Mesendoderm (in vitro differentiated cells): Measurements from ENCODE around the gene DZANK1.
"Not testable (repeated sequence)": the region's sequence is repeated elsewhere in the genome, so short reads cannot be mapped to it uniquely, and the experiment has no call there.

Experiments used
- DNase-seq: peaks from one replicate; pipeline ENCODE4 v3.0.0; 2013
- H2AK5ac ChIP-seq: 2 replicates; pipeline ENCODE4 v1.6.1; 2013; ENCODE audit warnings: low read length, inconsistent platforms
- H2BK120ac ChIP-seq: 2 replicates; pipeline ENCODE4 v1.6.1; 2013; ENCODE audit warnings: low read depth, mild to moderate bottlenecking, low read length, moderate library complexity, mixed read lengths
- H2BK15ac ChIP-seq: replicated peaks from 2 replicates; pipeline ENCODE4 v1.6.1; 2013; ENCODE audit warnings: low read depth, mild to moderate bottlenecking, moderate library complexity
- H2BK5ac ChIP-seq: 2 replicates; pipeline ENCODE4 v1.6.1; 2013; ENCODE audit warnings: low read length, inconsistent platforms
- H3K18ac ChIP-seq: 2 replicates; pipeline ENCODE4 v1.6.1; 2013; ENCODE audit warnings: mild to moderate bottlenecking, low read length, mixed read lengths
- H3K23ac ChIP-seq: one replicate; pipeline ENCODE4 v1.6.1; 2013; ENCODE audit warnings: low read length
- H3K27ac ChIP-seq: 2 replicates; pipeline ENCODE4 v1.5.1; 2013; ENCODE audit warnings: low read depth, mild to moderate bottlenecking, inconsistent platforms, low read length, moderate library complexity
- H3K27me3 ChIP-seq: 2 replicates; pipeline ENCODE4 v1.6.1; 2013; ENCODE audit warnings: low read length, control low read depth, mild to moderate bottlenecking, inconsistent platforms; ENCODE audit not compliant: insufficient read depth, poor library complexity
- H3K36me3 ChIP-seq: 2 replicates; pipeline ENCODE4 v1.6.1; 2013; ENCODE audit warnings: low read length, inconsistent platforms; ENCODE audit not compliant: control insufficient read depth, insufficient read depth
- H3K4ac ChIP-seq: one replicate; pipeline ENCODE4 v1.6.1; 2013; ENCODE audit warnings: low read depth, mild to moderate bottlenecking, low read length, moderate library complexity
- H3K4me1 ChIP-seq: 2 replicates; pipeline ENCODE4 v1.6.1; 2013; ENCODE audit warnings: low read depth, low read length, inconsistent platforms; ENCODE audit not compliant: control insufficient read depth
- H3K4me2 ChIP-seq: 2 replicates; pipeline ENCODE4 v1.6.1; 2013; ENCODE audit warnings: low read length
- H3K4me3 ChIP-seq: 2 replicates; pipeline ENCODE4 v1.5.1; 2013; ENCODE audit warnings: mild to moderate bottlenecking, low read length
- H3K56ac ChIP-seq: one replicate; pipeline ENCODE4 v1.6.1; 2013; ENCODE audit warnings: low read length
- H3K79me1 ChIP-seq: 2 replicates; pipeline ENCODE4 v1.6.1; 2013; ENCODE audit warnings: low read length, inconsistent platforms
- H3K79me2 ChIP-seq: 2 replicates; pipeline ENCODE4 v1.6.1; 2013; ENCODE audit warnings: mild to moderate bottlenecking, low read length; ENCODE audit not compliant: control insufficient read depth, insufficient read depth
- H3K9ac ChIP-seq: 2 replicates; pipeline ENCODE4 v1.6.1; 2013; ENCODE audit warnings: low read length, inconsistent platforms
- H4K5ac ChIP-seq: one replicate; pipeline ENCODE4 v1.6.1; 2013; ENCODE audit warnings: low read length
- H4K8ac ChIP-seq: one replicate; pipeline ENCODE4 v1.6.1; 2013; ENCODE audit warnings: low read depth, mild to moderate bottlenecking, control low read depth, low read length, moderate library complexity
- WGBS: extraction: QIAGEN DNeasy Blood & Tissue Kit; methylation state at CpG from one replicate; pipeline ENCODE4 v1.1.7; 2013; ENCODE audit warnings: low lambda C conversion rate, missing lambda C conversion rate; ENCODE audit not compliant: insufficient coverage; ENCODE audit errors: extremely low coverage; 5-methylcytosine and 5-hydroxymethylcytosine counted together

The DZANK1 gene

DNA sequence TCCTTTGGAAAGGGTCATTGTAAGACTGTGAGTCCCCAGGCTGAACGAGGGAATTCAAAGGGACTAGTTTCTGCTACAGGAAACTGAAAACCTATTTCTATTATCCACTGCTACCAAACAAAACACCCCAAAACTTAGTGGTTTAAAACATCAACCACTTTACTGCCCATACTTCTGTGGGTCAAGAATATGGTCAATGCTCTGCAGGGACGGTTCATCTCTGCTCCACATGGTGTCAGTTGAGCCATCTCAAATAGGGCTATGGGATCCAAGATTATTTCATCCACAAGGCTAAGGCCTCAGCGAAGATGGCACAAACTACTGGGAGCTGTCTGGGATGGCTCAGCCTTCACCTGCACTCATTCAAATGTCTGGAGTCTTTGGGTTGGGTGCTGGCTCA, 65.5 kb downstream of the DZANK1 start:
- Histone ChIP-seq H2AK5ac (no peak overlapping the region), H3K27ac (no peak overlapping the region), H2BK15ac (no peak overlapping the region), H3K9ac (no peak overlapping the region), H3K36me3 (no peaks in the 10 kb centered on the region), H3K56ac (no peak overlapping the region), H3K4ac (no peak overlapping the region), H3K27me3 (no peaks in the 10 kb centered on the region), H3K4me2 (no peak overlapping the region), H3K4me1 (no peaks in the 10 kb centered on the region), H3K4me3 (no peak overlapping the region), H3K79me2 (no peaks in the 10 kb centered on the region), H3K79me1 (no peaks in the 10 kb centered on the region), H2BK5ac (no peak overlapping the region), H4K8ac (no peak overlapping the region), H2BK120ac (no peak overlapping the region), H3K23ac (no peak overlapping the region), H4K5ac (no peak overlapping the region), H3K18ac (no peak overlapping the region)
- no peak for DNase-seq
- WGBS, result no CpG with 5 or more reads among the region's 3 CpGs

- H2BK5ac ChIP-seq, result no peak overlapping the region
- no peak overlapping the region for H2AK5ac ChIP-seq
- H4K5ac ChIP-seq, result no peak overlapping the region
- H3K4me1 ChIP-seq, result no peaks in the 10 kb centered on the region
- no peak overlapping the region for H3K9ac ChIP-seq
- H3K4ac ChIP-seq, result no peak overlapping the region
- H3K79me2 ChIP-seq, result no peaks in the 10 kb centered on the region
- no peak overlapping the region for H3K18ac ChIP-seq
- no peak overlapping the region for H2BK15ac ChIP-seq
- DNase-seq, result no peak
- no peak overlapping the region for H3K4me3 ChIP-seq
- no peak overlapping the region for H3K27ac ChIP-seq
- H3K27me3 ChIP-seq, result no peaks in the 10 kb centered on the region
- H3K56ac ChIP-seq, result no peak overlapping the region
- no peak overlapping the region for H3K23ac ChIP-seq
- H4K8ac ChIP-seq, result no peak overlapping the region
- no peak overlapping the region for H3K4me2 ChIP-seq
- WGBS, result no CpG with 5 or more reads among the region's 2 CpGs
- H3K79me1 ChIP-seq, result no peaks in the 10 kb centered on the region
- no peaks in the 10 kb centered on the region for H3K36me3 ChIP-seq
- no peak overlapping the region for H2BK120ac ChIP-seq
These were observed 66.4 kb downstream of the DZANK1 start for GRCh38 chr20:18400460-18400859.

GRCh38 chr20:18398713-18399112, 68.1 kb downstream of the DZANK1 start:
- H2BK5ac ChIP-seq, result not testable (repeated sequence)

GRCh38 chr20:18397030-18397429, 69.8 kb downstream of the DZANK1 start:
- Histone ChIP-seq H3K27me3 (no peaks in the 10 kb centered on the region), H2BK15ac (no peak overlapping the region), H4K5ac (no peak overlapping the region), H3K36me3 (no peaks in the 10 kb centered on the region), H3K4ac (no peak overlapping the region), H3K56ac (no peak overlapping the region), H4K8ac (no peak overlapping the region), H3K4me3 (no peak overlapping the region), H2BK5ac (no peak overlapping the region), H3K23ac (no peak overlapping the region), H3K4me2 (no peak overlapping the region), H3K4me1 (peaks cover 4% of the 10 kb centered on the region), H2BK120ac (no peak overlapping the region), H3K27ac (no peak overlapping the region), H3K9ac (no peak overlapping the region), H3K79me2 (no peaks in the 10 kb centered on the region), H2AK5ac (no peak overlapping the region), H3K18ac (no peak overlapping the region), H3K79me1 (no peaks in the 10 kb centered on the region)
- no CpG with 5 or more reads among the region's 4 CpGs for WGBS
- DNase-seq, result no peak

More at GRCh38 chr20:18398713-18399112, 68.1 kb downstream of the DZANK1 start:
- H3K18ac ChIP-seq, H2BK120ac ChIP-seq, H3K4me2 ChIP-seq, H3K27ac ChIP-seq, H3K79me2 ChIP-seq, H4K5ac ChIP-seq, H3K23ac ChIP-seq, H3K4me3 ChIP-seq, H3K9ac ChIP-seq, DNase-seq, H3K56ac ChIP-seq, H2AK5ac ChIP-seq, H3K4me1 ChIP-seq, H3K36me3 ChIP-seq, H4K8ac ChIP-seq, H3K79me1 ChIP-seq, H3K4ac ChIP-seq, H2BK15ac ChIP-seq, H3K27me3 ChIP-seq: not testable (repeated sequence)
- no CpG with 5 or more reads among the region's 8 CpGs for WGBS

DNA sequence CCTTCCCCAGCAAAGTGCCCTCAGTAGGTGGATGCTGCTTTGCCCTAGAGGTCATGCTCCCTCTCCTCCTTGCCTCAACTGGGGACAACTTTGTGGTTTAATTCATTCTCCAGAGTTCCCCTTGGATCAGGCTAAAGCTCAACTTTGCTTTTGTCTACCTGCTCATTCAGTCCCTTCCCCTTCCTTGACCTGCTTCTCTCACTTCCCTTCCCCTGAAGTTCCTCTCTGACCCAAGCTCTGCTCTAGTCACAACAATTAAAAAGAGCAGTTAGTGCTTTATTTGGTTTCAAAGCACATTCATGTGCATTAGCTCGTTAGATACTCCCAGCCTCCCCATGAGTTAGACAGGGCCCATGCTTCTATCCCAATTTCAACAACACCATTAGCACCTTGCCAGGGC, 71.3 kb downstream of the DZANK1 start:
- H3K4me1 ChIP-seq, result peaks cover 4% of the 10 kb centered on the region
- H3K56ac ChIP-seq, result no peak overlapping the region
- H2AK5ac ChIP-seq, result no peak overlapping the region
- H3K23ac ChIP-seq, result peak overlapping the region; percentile 3
- no peaks in the 10 kb centered on the region for H3K36me3 ChIP-seq
- no peak overlapping the region for H2BK15ac ChIP-seq
- H3K18ac ChIP-seq, result no peak overlapping the region
- H3K4ac ChIP-seq, result no peak overlapping the region
- H3K27ac ChIP-seq, result no peak overlapping the region
- WGBS, result no CpG with 5 or more reads among the region's 1 CpG
- no peak overlapping the region for H3K4me2 ChIP-seq
- H3K27me3 ChIP-seq, result no peaks in the 10 kb centered on the region
- H3K4me3 ChIP-seq, result no peak overlapping the region
- no peak overlapping the region for H2BK120ac ChIP-seq
- H4K8ac ChIP-seq, result no peak overlapping the region
- no peak overlapping the region for H3K9ac ChIP-seq
- no peaks in the 10 kb centered on the region for H3K79me1 ChIP-seq
- no peak for DNase-seq
- no peak overlapping the region for H2BK5ac ChIP-seq
- H4K5ac ChIP-seq, result no peak overlapping the region
- no peaks in the 10 kb centered on the region for H3K79me2 ChIP-seq

- Histone ChIP-seq H4K8ac (no peak overlapping the region), H3K23ac (no peak overlapping the region), H3K27ac (no peak overlapping the region), H4K5ac (no peak overlapping the region), H3K36me3 (no peaks in the 10 kb centered on the region), H3K4me2 (no peak overlapping the region), H3K9ac (peak overlapping the region; percentile 15), H3K18ac (no peak overlapping the region), H3K4me3 (no peak overlapping the region), H3K79me2 (no peaks in the 10 kb centered on the region), H3K79me1 (no peaks in the 10 kb centered on the region), H3K4me1 (peaks cover 4% of the 10 kb centered on the region), H2BK5ac (no peak overlapping the region), H3K4ac (no peak overlapping the region), H2AK5ac (no peak overlapping the region), H2BK15ac (no peak overlapping the region), H2BK120ac (no peak overlapping the region), H3K56ac (peak overlapping the region; percentile 40), H3K27me3 (no peaks in the 10 kb centered on the region)
- DNase-seq, result peak; percentile 50
- WGBS, result no CpG with 5 or more reads among the region's 4 CpGs
These were observed 72.5 kb downstream of the DZANK1 start for GRCh38 chr20:18394363-18394762.
